Left hindlimb (tissue), 1 donor: Measurements from ENCODE around the gene ST13.
"Not testable (repeated sequence)": the region's sequence is repeated elsewhere in the genome, so short reads cannot be mapped to it uniquely, and the experiment has no call there.

ENCODE experiments used
- DNase-seq: peaks from one replicate; pipeline ENCODE4 v3.0.0-alpha.2; 2018

Gene ST13

DNA sequence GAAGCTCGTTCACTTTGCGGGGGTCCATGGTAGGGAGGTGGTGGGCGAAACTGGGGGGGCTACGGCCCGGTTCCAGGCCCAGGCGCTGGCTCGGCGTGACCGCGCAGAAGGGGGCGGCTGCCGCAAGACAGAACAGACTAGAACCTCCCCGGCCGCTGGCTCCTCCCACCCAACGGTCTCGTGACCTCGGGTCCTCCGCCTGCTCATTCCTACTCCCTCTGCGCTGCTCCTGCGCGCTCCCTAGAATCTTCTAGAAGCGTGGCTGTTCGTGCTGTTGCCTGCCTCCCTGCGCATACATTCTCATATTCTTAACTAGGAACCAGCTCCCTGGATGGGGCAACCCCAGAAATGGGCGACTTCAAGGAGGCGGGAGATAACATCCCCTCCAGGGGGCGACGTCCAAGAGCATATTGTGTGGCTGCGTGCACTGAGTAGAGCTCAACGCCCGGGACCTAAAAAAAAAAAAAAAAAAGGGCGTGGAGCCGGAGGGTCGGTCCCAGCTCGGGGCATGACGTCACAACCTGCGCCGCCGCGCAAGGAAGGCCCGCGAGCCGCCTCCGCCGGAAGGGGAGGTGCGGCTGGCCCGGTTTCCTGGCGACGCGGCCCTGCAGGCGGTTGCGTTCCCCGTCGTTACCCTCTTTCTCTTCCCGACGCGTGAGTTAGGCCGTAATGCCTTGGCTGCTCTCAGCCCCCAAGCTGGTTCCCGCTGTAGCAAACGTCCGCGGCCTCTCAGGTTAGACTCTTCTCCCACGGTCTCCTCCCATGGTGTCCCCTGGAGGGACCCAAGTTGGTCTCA lies at the start of gene ST13, which contains the start of gene XPNPEP3:
Gene ST13 (minus strand): TSS at position 127 of the 796 bp plus-strand sequence. CDS start 99 bp downstream, at position 28.
Gene XPNPEP3 (plus strand): TSS at position 636 of the 796 bp plus-strand sequence. CDS start 34 bp downstream, at position 670.
- peak; percentile 99 for DNase-seq

DNA sequence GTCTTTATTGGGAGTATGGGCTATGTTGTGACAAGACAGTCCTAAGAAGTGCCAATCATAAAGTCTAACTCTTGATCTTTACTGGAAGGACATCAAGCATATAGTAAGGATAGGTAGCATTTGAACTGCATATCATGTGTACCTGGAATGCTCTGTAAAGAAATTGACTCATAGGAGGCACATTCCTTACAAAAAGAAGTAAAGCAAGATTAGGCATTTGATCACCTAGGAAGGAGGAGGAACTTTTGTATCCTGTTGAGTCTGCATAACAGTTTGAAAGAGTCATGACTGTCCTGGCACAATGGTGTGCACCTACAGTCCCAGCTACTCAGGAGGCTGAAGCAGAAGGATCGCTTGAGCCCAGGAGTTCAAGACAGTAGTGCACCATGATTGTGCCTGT lies 47.7 kb upstream of the ST13 start:
- no peak for DNase-seq

DNA sequence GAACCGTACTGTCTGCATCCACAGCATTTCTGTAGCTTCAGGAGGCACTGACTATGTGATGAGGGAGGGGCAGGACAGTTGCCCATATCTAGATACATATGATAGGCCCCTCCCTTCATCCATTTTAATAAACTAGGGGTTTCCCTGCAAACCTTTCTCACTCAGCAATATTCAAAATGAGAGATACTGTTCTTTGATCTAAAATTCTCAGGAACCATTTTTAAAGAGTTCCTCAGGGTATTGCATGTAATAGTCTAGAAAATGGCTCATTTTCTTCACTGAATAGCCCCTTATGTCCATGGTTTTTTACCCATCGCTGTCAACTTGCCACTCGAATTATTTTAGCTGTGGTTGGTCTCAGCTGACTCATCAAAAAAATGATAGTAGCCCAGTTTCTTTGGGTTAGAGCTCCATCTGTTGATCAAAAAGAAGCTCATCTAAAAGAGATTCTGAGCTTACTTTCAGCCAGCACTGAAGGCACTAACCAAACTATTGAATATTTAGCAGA lies 42.5 kb upstream of the ST13 start:
- no peak for DNase-seq

DNA sequence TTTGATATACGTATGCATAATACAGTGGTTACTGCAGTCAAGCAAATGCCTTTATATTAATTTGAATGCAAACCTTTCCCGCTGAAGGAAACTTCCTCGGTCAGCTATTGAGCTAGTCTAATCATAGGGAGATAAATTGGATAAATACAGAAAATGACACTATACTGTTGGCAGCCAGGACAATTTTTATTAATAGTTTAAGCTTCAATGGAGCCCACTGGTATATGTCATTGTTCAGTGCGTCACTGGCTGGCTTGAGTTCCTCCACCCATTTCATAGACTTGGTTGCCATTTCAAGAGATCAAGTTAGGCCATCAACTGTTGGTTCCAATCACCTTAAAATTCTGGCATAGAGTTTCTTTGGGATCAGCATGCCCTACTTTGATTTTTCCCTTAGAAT lies 38.0 kb upstream of the ST13 start:
- no peak for DNase-seq

DNA sequence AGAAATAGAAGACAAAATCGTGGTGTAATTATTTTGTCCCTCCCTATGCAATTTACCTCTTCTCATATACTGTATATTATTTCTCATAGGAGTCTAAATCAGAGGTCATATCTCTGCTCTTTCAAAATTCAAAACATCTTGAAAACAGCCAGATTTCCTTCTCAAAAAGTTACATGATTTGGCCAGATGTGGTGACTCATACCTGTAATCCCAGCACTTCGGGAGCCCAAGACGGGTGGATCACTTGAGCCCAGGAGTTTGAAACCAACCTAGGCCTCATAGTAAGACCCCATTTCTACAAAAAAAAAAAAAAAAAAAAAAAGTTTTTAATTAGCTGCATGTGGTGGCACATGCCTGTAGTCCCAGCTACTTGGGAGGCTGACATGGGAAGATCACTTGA lies 34.4 kb upstream of the ST13 start:
- DNase-seq, result no peak

DNA sequence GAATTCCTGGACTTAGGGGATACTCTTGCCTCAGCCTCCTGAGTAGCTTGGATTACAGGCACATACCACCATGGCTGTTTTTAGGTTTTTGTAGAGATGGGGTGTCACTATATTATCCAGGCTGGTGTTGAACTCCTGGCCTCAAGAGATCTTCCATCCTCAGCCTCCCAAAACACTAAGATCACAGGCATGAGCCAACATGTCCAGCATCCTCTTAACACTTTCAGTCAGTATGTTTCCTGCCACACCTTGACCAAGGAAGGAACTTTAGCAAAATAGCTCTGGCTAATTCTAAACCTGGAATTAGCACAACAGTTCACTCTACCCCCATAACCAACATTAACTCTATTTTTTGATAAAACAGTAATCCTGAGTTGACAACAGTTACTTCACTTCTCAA lies 32.7 kb upstream of the ST13 start:
- DNase-seq, result no peak

DNA sequence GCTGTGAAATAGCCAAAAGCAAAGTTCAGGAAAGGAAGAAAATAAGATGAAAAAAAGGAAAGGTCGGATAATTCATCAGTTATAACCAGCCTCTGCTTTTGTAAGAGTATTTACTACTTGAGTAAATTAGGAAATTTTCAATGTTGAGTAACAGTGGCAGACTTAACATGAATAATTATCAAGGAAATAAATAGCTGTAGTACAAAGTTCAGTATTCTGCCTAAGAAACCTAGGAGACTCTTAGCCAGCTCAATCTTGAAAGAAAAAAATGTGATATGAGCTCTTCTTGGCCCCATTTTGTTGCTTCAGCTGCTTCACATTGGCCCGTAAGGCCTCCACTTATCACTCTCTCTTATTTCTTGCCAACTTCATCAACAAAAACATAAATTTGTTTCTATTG lies 22.5 kb upstream of the ST13 start:
- DNase-seq, result no peak

DNA sequence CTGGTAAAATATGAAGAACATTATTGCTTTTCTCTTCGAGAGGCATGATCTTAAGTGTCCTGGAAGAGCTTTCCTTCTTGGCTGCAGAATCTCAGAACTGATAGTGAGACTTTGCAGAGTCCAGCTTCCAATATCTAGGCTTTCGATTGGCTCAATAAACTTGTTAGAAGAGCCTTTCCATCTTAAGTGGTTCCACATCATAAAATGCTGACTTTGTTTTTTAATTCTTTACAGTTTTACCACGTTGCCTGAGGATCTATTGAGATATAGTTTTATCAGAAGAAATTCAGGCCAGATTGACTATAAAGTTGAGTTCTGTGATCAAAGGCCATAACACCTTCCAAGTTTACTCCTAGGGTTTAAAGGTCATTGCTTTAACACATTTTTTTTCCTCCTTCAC lies 21.0 kb upstream of the ST13 start:
- no peak for DNase-seq

DNA sequence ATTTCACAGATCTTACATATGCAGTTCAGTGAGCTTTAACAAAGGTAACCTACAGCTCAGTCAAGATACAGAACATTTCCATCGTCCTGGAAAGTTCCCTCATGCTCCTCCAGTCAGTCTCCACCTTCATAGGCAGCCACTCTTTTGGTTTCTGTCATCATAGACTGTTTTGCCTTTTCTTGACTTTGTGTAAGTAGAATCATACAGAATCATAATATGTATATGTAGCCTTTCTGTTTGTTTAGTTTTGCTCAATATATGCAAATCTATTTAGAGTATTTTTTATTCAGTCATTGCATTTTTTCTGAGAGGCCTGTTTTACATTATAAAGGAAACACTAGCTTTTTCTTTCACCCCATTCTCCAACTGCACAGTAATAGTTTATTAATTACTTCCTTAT lies 20.5 kb upstream of the ST13 start:
- DNase-seq, result no peak

DNA sequence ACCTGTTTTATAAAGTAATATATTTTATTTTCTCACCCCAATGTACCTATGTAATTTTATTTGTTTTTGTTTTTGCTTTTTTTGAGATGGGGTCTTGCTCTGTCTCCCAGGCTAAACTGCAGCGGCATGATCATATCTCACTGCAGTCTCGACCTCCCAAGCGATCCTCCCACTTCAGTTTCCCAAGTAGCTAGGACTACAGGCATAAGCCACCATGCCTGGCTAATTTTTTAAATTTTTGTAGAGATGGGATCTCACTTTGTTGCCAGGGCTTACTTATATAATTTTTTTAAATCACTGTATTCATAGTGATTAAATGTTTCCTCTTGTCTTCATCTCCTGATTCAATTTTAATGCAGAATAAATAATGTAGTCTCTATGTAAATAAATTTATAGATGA lies 18.7 kb upstream of the ST13 start:
- DNase-seq, result no peak

DNA sequence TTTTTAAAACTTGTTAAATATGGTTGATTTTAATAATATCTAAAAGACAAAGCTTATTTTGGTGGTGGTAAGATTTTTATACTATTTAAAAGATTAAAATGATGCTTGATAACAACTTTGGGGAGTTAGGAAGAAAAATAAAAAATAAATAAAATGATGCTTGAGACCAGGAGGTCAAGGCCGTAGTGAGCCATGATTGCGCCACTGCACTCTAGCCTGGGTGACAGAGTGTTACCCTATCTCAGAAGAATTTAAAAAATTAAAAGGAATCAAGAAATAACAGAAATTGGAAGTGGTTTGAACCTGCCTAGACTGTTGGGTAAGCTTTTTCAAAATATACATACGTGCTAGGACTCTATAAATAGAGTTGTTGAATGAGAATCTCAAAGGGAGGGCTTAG lies 17.6 kb upstream of the ST13 start:
- no peak for DNase-seq

DNA sequence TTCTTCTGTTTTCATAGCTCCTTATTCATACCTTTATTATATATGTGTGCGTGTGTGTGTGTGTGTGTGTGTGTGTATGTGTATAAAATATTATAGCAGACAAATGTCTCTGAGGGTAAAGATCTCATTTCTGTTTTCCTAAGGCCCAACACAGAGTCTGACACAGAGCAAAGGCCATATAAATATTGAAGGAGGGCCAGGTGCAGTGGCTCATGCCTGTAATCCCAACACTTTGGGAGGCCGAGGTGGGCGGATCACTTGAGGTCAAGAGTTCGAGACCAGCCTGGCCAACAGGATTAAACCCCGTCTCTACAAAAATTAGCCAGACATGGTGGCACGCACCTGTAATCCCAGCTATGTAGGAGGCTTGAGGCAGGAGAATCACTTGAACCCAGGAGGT lies 11.9 kb upstream of the ST13 start:
- DNase-seq, result not testable (repeated sequence)

DNA sequence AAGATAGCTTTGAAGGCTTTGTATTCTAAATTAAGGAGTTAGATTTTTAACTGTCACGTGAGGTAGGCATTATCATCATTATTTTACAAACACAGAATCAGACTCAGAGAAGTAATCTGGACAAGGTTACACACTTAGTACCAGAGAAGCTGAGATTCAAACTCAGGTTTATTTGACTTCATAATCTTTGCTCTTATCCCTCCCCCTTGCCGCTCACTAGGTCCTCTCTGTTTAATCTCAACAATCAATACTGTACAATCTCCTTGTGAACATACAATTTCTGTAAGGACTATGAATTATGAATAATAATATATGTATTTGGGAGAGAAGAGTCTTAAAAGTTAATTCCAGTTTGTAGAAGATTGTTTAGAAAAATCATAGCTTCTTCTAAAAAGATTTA lies 10.7 kb upstream of the ST13 start:
- no peak for DNase-seq

DNA sequence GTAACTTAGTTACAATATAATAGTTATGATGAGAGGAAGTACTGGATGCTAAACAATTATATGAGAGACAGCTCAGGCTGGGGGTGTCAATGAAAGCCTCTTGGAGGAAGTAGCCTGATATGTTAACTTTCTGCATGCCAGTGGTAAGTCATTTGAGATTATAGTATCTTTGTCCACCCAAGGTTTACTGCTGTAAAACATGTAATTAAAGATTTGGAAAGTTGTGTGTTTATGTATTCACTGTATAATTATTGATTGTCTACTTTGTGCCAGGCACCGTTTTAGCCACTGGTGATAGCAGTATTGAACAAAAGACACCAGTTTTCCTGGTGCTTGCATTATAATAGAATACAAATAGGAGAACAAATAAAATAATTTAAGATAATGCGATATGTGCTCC lies 6.1 kb upstream of the ST13 start:
- DNase-seq, result no peak

DNA sequence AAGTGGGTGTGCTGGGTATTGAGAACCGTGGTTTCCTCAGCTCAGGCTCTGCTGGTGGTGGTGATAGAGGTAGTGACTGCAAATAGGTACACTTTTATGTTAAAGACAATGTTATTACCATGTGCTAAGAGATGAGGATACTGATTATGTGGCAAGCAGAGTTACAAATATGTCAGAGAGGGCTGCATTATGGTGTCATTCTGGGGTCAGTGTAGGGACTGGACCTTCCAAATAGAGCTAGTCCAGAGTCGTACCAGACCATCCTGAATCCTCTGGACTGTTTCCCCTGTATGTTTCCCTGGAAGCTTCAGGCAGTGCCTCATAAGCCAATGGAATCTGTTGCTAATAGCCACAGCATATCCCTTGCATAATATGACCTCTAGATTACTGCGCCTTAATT lies 5.6 kb upstream of the ST13 start, which contains the start of gene DNAJB7:
Gene DNAJB7 (minus strand): TSS at position 101 of the 400 bp plus-strand sequence. CDS start 119 bp downstream, outside the sequence.
- DNase-seq, result no peak

DNA sequence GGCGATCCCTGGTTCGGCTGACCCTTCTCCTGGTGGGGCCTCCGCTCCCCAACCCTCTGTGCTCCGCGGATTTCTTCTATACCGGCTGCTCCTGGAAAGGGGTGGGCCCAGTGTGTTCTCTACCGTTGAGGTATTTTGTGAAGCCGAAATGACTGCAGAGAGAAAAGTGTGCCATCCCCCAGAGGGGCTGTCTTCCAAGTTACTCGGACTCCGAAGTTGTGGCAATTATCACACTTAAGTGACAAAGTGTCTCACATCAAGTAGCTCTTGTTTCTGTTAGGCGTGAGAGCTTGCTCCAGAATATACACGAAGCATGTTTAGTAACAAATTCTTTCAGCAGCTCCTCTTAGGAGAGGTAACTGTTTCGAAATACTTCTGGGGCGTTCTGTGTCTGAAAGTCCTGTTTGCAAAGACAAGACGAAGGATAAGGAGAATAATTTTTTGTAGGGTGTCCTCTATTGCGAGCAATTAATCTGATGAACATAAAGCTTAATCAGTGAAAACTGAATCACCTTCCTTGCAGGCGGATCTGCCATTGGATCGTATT lies 943 bp upstream of the ST13 start:
- DNase-seq, result no peak

DNA sequence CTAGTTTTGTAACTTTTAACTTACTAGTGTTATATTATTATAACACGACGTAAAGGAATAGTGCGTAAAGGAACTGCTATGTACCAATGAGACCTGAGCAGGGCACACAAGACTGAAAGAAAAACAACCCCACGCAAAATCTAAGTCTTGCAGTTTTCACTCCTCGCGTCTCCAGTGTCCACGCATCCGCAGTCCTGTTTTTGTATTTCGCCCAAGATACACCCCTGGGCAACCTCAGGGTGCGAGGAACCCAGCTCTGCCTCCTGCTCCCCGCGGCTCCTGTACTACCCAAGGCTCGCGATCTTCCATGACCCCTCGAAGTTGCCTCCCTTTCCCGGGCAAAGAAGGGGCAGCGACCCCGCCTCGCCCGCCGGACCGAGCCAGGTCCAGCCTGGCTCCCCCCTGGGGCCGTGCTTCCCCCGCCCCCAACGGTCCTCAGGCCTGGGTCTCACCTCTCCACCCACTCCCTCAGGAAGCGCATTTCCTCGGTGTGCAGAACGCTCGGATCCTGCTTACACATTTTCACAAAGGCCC lies 393 bp downstream of the ST13 start:
- DNase-seq, result no peak

DNA sequence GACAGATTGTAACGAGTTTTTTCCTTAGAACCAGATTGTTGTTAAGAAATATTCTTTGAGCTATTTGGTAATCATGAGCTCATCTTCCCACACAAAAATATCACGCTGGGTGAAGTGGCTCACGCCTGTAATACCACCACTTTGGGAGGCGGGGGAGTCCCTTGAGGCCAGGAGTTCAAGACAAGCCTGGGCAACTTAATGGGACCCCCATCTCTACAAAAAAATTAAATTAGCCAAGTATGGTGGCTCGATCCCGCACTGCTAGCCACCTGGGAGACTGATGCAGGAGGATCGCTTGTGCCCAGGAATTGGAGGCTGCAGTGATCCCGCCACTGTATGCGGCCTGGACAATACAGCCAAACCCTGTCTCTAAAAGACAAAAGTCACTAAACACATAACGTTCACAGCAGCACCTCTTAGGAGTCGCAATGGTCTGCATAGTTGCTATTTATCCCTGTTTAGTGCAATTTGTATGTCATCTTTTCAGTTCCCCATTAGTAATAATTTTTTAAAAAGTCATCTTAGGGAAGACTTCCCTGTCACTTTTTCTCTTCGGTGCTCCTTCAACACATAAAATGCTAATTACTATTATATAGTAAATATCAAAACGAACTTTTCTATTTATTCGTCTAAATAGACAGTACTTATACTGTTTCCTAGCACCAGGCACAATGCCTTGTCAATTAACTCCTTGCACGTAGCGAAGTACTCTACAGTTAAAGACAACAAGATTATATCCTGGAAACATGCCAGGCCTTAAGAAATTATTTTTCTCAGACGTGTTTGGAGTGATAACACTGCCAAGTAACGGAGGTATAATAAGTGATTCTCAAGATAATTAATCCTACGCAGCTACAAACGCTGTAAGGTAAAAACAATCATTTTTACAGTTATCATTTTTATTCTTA lies 1.1 kb downstream of the ST13 start:
- DNase-seq, result no peak

DNA sequence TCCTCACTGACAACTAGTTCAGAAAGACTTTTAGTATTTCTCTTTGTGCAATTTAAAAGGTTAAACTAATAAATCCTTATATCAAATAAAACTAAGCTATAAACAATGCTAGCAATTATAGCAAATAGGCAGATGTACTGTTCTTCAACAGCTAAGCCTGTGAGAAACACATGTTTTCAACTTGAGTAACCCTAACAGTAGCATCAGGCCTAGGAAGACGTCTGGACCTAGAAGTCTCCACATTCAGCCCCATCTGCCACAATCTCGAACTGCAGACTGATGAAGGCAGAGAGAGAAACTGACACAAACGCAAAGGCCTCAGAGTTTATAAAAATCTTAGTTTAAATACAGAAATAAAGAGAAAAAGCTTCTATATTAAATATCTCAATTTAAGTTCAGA lies 2.5 kb downstream of the ST13 start:
- DNase-seq, result no peak

DNA sequence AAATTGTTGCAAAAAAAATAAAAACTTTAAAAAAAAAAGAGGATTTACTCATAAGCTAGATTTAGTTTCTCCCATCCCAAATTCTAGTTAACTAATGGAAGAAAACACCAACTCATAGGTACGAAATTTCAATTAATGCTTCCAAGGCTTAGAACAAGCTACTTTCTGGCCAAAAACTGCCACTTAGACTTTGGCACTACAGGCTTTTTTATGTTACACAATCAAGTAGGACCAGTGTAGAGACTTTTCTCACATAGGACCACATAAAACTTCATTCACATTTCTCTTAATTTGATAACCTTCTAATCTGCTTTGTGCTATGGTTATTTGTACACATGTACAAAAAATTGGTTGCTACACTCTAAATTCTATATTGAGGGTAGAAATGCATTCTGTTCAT lies 3.1 kb downstream of the ST13 start:
- DNase-seq, result no peak

DNA sequence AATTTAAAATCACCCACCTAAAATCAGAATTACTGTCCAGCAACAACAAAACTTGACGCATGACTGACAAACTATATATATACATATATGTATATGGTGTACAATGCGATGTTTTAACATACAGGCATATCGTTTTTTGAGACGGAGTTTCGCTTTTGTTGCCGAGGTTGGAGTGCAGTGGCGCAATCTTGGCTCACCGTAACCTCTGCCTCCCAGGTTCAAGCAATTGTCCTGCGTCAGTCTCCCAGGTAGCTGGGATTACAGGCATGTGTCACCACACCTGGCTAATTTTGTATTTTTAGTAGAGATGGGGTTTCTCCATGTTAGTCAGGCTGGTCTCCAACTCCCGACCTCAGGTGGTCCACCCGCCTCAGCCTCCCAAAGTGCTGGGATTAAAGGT lies 10.6 kb downstream of the ST13 start:
- not testable (repeated sequence) for DNase-seq

DNA sequence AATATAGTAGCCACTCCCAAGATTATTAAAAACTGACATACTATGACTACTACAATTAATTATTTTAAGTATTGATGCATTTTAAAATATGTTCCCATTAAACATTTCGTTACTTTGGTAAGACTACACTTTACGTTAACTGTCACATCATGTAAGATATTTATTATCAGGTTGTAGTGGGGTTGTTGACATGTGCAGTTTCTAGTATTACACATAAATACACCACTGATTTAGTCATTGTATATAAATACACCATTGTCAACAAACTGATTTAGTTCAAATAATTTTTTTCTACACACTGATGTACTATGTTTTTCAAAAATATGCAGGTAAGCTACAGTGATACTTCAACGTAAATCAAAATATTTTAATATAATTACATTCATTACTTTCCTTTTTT lies 11.5 kb downstream of the ST13 start:
- DNase-seq, result no peak

DNA sequence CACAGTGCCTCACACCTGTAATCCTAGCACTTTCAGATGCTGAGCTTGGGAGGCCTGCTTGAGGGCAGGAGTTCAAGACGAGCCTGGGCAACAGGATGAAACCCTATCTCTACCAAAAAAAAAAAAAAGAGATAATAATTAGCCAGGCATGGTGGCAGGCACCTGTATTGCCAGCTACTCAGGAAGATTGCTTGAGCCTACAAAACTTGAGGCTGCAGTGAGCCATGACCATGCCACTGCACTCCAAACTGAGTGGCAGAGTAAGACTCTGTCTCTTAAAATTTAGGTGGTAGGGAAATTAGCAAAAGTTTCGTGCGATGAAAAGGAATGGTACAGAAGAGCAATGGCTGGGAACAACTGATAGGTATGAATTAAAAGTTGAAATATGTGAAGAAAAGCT lies 18.0 kb downstream of the ST13 start:
- no peak for DNase-seq
